BLaER1 treated with 17β-estradiol and CSF1 and Interleukin-3, amounts not matched to agents 10 nM and 100 nM (cell line): Measurements from ENCODE around the gene RASEF.

ENCODE experiments used
- H3K27ac ChIP-seq, 11 experiments: shearing (Covaris generic); formaldehyde crosslinking; 2 replicates each; pipeline ENCODE4 v1.8.1; 2022
- H3K27me3 ChIP-seq, 11 experiments: shearing (Covaris generic); formaldehyde crosslinking; 2 replicates each; pipeline ENCODE4 v1.8.1; 2022
- H3K36me3 ChIP-seq, 11 experiments: shearing (Covaris generic); formaldehyde crosslinking; 2 replicates each; pipeline ENCODE4 v1.8.1; 2022
- H3K4me1 ChIP-seq, 10 experiments: shearing (Covaris generic); formaldehyde crosslinking; 2 replicates each; pipeline ENCODE4 v1.8.1; 2022
- H3K4me2 ChIP-seq, 11 experiments: shearing (Covaris generic); formaldehyde crosslinking; 2 replicates each; pipeline ENCODE4 v1.8.1; 2022
- H3K4me3 ChIP-seq, 10 experiments: shearing (Covaris generic); formaldehyde crosslinking; 2 replicates each; pipeline ENCODE4 v1.8.1; 2022
- H3K9ac ChIP-seq, 11 experiments: shearing (Covaris generic); formaldehyde crosslinking; 2 replicates each; pipeline ENCODE4 v1.8.1; 2022
- H3K9me3 ChIP-seq, 11 experiments: shearing (Covaris generic); formaldehyde crosslinking; replicated peaks in 1 of 11; 2 replicates each; pipeline ENCODE4 v1.8.1; 2022
- H4K20me1 ChIP-seq, 11 experiments: shearing (Covaris generic); formaldehyde crosslinking; 2 replicates each; pipeline ENCODE4 v1.8.1; 2022
- Cebpa-rat ChIP-seq, 11 experiments: shearing (Covaris generic); IDR thresholded peaks; 2 replicates each; pipeline ENCODE4 v1.8.1; 2022

RASEF gene

DNA sequence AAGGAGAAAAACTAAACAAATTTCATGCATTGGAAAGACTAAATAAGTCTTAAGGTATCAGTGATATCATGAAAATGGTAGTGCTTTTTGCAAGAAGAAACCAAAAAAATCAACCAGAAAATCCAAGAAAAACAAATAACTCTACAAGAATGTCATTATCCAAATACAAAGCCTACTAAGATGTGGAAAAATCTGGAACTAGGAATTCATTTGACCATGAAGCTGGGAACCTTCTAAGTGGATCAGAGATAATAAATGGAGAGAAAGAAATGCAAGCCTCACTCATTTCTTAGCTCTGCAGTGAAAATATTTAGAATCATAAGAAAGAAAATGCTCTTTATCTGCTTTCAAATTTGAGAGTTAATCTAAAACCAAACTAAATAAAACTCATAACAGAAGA is 51.3 kb downstream of the RASEF start:
- Histone ChIP-seq H3K27ac (no peak overlapping the region; a peak in 1 of 22 replicates), H3K36me3 (no peaks in the 10 kb centered on the region), H3K4me3 (no peak overlapping the region), H3K27me3 (no peaks in the 10 kb centered on the region), H3K9ac (no peak overlapping the region), H4K20me1 (no peaks in the 10 kb centered on the region), H3K4me2 (peak overlapping the region; percentile 11 to 68 (median 49); a peak in 18 of 22 replicates), H3K9me3 (no peaks in the 10 kb centered on the region; a peak in 1 of 22 replicates), H3K4me1 (peaks cover 13 to 37% (median 20%) of the 10 kb centered on the region in 10 experiments)
- no peak for TF ChIP-seq Cebpa-rat (IDR thresholded peaks at IDR 0.05)

DNA sequence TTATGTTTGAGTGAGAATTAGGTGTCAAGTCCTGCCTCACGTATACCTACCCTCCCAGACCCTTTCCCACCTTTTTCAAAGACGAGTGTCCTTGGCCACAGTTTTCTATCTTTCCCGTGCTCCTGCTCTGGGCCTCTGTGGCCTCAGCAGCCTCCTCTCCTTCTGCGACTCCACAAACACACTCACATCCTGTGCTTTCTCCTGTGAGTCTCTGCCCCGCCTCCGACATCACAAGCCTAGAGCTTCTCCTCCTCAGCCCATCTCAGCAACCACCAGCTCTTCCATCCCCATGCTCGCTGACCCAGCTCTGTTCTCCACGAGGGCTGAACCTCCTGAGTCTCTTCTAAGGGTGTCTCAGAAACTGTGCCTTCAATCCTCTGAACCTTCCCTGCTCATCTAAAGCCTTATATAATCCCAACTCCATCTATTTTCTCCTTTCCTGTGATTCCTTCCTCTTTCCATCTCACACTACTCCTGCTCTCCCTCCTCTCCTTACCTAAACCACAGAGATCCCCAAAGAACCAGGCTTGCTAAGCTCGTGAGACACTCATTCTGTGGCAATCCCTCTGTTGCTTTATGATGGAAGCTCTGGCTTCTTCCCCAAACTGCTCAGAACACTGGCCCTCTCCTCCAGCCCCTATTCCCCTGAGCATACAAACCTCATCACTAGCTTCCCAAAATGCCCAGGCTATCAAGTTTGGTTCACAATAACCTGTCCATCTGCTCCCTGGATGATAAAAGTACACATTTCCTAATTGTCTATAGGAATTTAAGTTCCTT is 55.2 kb downstream of the RASEF start:
- H3K9ac ChIP-seq: no peak overlapping the region
- H3K4me2 ChIP-seq: peak overlapping the region in 1 of 11 experiments; percentile 28; a peak in 2 of 22 replicates
- H3K36me3 ChIP-seq: no peaks in the 10 kb centered on the region
- no peak for TF ChIP-seq Cebpa-rat (IDR thresholded peaks at IDR 0.05)
- no peaks in the 10 kb centered on the region for H4K20me1 ChIP-seq
- H3K27me3 ChIP-seq: no peaks in the 10 kb centered on the region
- H3K4me1 ChIP-seq: peaks cover 13 to 29% (median 21%) of the 10 kb centered on the region in 10 experiments
- H3K27ac ChIP-seq: no peak overlapping the region
- H3K9me3 ChIP-seq: no peaks in the 10 kb centered on the region
- H3K4me3 ChIP-seq: no peak overlapping the region

DNA sequence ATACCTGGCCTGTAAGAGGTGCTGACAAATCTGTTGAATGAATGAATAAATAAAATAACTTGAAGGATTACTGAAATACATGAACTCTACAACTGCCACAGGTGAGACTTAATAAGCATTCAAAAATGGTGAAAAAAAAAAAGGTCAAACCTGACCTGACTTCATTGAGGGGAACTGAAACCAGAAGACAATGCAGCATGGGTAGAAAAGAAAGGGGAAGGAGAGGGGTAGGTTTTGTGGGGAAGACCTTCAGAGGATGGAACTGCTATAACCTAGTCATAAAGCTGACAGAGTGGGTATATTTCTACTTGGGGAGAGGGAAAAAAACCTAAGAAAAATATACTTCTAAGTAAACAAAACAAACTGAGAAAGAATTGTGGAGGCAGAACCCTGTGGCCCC is 56.6 kb downstream of the RASEF start:
- no peak overlapping the region for H3K4me3 ChIP-seq
- no peak overlapping the region; a peak in 2 of 22 replicates for H3K4me2 ChIP-seq
- H4K20me1 ChIP-seq: no peaks in the 10 kb centered on the region
- no peak for TF ChIP-seq Cebpa-rat (IDR thresholded peaks at IDR 0.05)
- H3K9me3 ChIP-seq: no peaks in the 10 kb centered on the region
- no peaks in the 10 kb centered on the region for H3K27me3 ChIP-seq
- no peak overlapping the region for H3K27ac ChIP-seq
- no peak overlapping the region for H3K9ac ChIP-seq
- H3K36me3 ChIP-seq: no peaks in the 10 kb centered on the region
- peaks cover 0 to 16% (median 9%) of the 10 kb centered on the region in 10 experiments; a peak in 13 of 20 replicates for H3K4me1 ChIP-seq

DNA sequence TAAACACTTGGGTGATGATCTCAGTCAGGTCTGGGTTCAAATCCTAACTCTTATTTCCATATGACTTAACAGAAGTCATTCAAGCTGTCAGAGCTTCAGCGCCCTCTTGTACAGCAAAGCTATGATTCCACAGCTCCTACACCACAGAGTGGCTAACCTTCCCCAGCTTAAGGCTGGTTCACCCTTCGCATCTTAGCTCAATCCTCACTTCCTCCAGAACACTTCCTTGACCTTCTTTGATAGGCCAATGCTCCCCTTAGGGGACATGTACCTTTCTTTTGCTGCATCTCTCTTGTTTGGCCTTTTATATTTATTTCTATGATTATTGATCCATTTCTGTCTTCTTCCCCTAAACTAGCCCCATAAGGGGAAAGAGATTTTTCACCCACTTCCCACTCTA is 57.0 kb downstream of the RASEF start:
- Histone ChIP-seq H3K4me1 (peaks cover 0 to 16% (median 9%) of the 10 kb centered on the region in 10 experiments; a peak in 13 of 20 replicates), H3K36me3 (no peaks in the 10 kb centered on the region), H3K27ac (no peak overlapping the region), H3K4me2 (no peak overlapping the region; a peak in 1 of 22 replicates), H4K20me1 (no peaks in the 10 kb centered on the region), H3K4me3 (no peak overlapping the region), H3K27me3 (no peaks in the 10 kb centered on the region), H3K9ac (no peak overlapping the region), H3K9me3 (no peaks in the 10 kb centered on the region)
- no peak for TF ChIP-seq Cebpa-rat (IDR thresholded peaks at IDR 0.05)

DNA sequence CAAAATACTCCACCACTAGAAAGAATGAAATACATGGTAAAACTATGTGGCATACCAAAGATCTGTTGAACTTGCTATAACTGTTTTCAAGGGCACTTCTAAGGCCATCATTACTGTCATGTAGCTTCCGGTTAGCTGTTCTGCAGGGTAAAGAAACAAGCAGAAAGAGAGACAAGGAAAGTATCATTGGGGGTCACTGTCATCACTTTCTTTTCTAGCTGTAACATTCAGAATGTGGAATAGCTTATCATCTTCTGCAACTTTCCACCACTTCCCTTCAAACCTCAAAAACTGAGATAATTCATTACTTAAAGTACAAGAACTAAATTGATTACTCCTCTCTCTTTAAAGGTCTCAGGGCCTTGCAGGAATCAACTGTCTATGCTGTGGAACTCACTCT is 57.6 kb downstream of the RASEF start:
- Histone ChIP-seq H3K9me3 (no peaks in the 10 kb centered on the region), H3K4me1 (peaks cover 0 to 16% (median 9%) of the 10 kb centered on the region in 10 experiments; a peak in 13 of 20 replicates), H3K27me3 (no peaks in the 10 kb centered on the region), H4K20me1 (no peaks in the 10 kb centered on the region), H3K4me3 (no peak overlapping the region), H3K9ac (no peak overlapping the region), H3K4me2 (no peak overlapping the region), H3K36me3 (no peaks in the 10 kb centered on the region), H3K27ac (no peak overlapping the region)
- no peak for TF ChIP-seq Cebpa-rat (IDR thresholded peaks at IDR 0.05)

DNA sequence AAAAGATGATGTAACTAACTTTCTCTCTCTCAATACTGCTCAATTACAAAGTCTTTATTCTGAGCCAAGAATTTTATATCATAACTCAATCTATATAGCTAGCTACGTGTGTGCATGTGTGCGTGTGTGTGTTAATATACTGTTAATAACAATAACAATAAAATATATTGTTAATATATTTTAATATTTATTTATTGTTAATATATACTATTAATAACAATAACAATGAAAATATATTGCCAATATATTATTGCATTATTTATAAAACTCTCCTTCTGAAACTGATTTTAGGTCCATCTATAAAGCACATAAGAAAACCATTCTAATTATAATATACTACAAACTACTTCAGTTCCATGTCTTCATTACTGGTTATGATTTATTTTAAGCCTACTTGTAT is 60.6 kb downstream of the RASEF start:
- H3K4me1 ChIP-seq: peaks cover 0 to 11% (median 5%) of the 10 kb centered on the region in 10 experiments; a peak in 11 of 20 replicates
- no peaks in the 10 kb centered on the region for H3K36me3 ChIP-seq
- no peak overlapping the region for H3K4me2 ChIP-seq
- H3K9me3 ChIP-seq: no peaks in the 10 kb centered on the region
- no peaks in the 10 kb centered on the region for H3K27me3 ChIP-seq
- no peak overlapping the region for H3K4me3 ChIP-seq
- no peak overlapping the region for H3K27ac ChIP-seq
- no peak overlapping the region for H3K9ac ChIP-seq
- TF ChIP-seq Cebpa-rat (IDR thresholded peaks at IDR 0.05): no peak
- H4K20me1 ChIP-seq: no peaks in the 10 kb centered on the region

DNA sequence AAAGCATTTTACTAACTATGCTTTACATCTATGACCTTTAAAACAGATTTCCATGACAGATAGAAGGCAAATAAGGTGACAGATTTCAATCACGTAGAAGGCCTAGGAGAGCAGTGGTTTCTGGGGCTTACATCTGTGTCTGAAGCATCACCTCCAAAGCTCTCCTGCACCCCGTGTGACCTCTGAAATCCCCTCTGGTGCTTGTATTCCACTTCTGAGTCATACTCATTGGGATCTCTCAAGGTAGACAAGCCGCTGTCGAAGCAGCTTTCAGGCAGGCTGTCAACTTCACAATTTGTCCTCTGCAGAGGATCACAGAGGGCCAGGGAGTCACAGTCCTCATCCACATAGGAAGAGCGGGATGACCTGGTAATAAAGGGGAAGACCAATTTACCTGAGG is 62.2 kb downstream of the RASEF start:
- Histone ChIP-seq H3K4me2 (no peak overlapping the region), H3K4me3 (no peak overlapping the region), H3K4me1 (no peaks in the 10 kb centered on the region), H3K27ac (no peak overlapping the region), H3K27me3 (no peaks in the 10 kb centered on the region), H4K20me1 (no peaks in the 10 kb centered on the region), H3K36me3 (no peaks in the 10 kb centered on the region), H3K9me3 (no peaks in the 10 kb centered on the region), H3K9ac (no peak overlapping the region)
- no peak for TF ChIP-seq Cebpa-rat (IDR thresholded peaks at IDR 0.05)

DNA sequence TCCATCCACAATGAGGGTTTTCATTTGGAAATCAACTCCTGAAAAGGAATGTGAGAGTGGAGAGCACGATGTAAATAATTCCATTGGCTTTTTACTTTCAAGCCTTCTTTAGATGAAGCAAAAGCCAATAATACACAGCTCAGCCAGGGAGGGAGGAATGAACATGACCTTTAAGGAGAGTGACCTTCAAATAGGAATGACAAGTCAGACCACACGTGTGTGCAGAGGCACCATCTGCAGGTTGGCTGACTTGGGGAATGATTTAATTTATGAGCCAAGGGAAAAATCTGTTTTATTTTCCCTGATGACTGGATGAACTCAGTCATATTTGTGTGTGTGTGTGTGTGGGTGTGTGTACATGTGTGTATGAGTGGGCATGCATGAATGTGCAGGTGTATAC is 64.5 kb downstream of the RASEF start:
- no peak for TF ChIP-seq Cebpa-rat (IDR thresholded peaks at IDR 0.05)
- Histone ChIP-seq H3K4me2 (no peak overlapping the region), H3K9ac (no peak overlapping the region), H3K4me3 (no peak overlapping the region), H3K27ac (no peak overlapping the region), H3K36me3 (no peaks in the 10 kb centered on the region), H3K4me1 (no peaks in the 10 kb centered on the region), H3K27me3 (no peaks in the 10 kb centered on the region), H4K20me1 (no peaks in the 10 kb centered on the region), H3K9me3 (no peaks in the 10 kb centered on the region; a peak in 1 of 22 replicates)

DNA sequence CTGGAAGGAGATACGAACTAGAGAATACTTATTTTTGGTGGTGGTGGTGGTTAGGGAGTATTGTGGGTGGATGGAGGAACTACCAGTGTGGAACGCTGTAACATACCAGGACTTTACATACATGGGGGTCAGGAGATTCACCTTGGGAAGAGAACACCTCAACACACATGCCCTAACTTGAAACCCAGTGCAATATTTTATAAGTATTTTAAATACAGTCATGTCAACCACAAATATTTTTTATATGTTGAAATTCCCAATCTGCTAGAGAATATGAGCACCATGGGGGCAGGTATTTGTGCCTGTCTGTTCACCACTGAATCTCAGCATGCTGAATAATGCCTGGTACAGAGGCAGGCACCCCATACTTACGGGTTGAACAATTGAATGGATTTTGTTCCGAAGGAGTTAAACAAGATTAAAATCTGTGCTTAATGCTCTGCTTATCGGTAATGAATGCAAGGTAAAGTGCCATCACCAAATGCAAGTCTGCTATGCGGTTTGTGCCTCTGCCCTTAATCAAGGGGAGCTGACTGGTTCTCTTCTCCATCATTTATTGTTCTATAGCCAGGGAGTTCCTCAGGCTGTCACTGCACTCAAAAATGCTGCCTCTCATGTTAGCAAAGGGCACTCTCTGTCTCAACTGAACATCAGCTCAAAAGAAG is 65.3 kb downstream of the RASEF start:
- no peaks in the 10 kb centered on the region for H3K36me3 ChIP-seq
- H3K9me3 ChIP-seq: no peaks in the 10 kb centered on the region; a peak in 1 of 22 replicates
- H3K27me3 ChIP-seq: no peaks in the 10 kb centered on the region
- H3K9ac ChIP-seq: no peak overlapping the region
- H3K4me2 ChIP-seq: no peak overlapping the region
- no peak for TF ChIP-seq Cebpa-rat (IDR thresholded peaks at IDR 0.05)
- H3K4me1 ChIP-seq: no peaks in the 10 kb centered on the region
- H4K20me1 ChIP-seq: no peaks in the 10 kb centered on the region
- H3K4me3 ChIP-seq: no peak overlapping the region
- H3K27ac ChIP-seq: no peak overlapping the region
